ENCODE measurements around the gene CHAD.

Gene CHAD

DNA sequence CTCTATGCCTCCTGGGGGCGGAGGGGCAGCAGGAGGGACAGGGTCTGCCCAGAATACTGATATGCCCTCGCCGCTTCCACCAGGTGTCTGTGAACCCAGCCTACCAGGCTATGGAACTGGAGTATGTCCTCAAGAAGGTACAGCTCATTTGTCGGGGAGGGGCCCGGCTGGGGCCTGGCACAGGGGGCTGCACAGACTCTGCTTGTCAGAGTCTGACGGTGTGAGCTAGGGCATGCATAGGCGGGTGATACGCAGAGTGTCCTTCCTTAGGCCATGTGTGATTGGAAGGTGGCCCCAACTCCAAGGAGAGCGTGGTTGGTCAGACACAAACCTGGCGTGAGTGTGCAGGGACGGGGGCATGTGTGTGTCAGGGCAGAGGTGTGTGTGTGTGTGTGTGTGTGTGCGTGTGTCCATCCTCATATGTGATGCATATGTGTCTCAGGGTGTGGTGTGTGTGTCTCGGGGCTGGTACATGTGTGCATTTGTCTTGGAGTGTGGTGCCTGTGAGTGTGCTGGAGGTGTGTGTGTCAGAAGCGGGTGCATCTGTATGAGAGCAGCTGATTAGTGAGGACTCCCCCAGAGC, 7.0 kb downstream of the CHAD start:
- no peak overlapping the region for H3K27ac ChIP-seq
- TF ChIP-seq ZFX (IDR thresholded peaks at IDR 0.05): no peak
- TF ChIP-seq, protein P1, sequence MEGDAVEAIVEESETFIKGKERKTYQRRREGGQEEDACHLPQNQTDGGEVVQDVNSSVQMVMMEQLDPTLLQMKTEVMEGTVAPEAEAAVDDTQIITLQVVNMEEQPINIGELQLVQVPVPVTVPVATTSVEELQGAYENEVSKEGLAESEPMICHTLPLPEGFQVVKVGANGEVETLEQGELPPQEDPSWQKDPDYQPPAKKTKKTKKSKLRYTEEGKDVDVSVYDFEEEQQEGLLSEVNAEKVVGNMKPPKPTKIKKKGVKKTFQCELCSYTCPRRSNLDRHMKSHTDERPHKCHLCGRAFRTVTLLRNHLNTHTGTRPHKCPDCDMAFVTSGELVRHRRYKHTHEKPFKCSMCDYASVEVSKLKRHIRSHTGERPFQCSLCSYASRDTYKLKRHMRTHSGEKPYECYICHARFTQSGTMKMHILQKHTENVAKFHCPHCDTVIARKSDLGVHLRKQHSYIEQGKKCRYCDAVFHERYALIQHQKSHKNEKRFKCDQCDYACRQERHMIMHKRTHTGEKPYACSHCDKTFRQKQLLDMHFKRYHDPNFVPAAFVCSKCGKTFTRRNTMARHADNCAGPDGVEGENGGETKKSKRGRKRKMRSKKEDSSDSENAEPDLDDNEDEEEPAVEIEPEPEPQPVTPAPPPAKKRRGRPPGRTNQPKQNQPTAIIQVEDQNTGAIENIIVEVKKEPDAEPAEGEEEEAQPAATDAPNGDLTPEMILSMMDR (conservative IDR thresholded peaks at IDR 0.05): no peak

DNA sequence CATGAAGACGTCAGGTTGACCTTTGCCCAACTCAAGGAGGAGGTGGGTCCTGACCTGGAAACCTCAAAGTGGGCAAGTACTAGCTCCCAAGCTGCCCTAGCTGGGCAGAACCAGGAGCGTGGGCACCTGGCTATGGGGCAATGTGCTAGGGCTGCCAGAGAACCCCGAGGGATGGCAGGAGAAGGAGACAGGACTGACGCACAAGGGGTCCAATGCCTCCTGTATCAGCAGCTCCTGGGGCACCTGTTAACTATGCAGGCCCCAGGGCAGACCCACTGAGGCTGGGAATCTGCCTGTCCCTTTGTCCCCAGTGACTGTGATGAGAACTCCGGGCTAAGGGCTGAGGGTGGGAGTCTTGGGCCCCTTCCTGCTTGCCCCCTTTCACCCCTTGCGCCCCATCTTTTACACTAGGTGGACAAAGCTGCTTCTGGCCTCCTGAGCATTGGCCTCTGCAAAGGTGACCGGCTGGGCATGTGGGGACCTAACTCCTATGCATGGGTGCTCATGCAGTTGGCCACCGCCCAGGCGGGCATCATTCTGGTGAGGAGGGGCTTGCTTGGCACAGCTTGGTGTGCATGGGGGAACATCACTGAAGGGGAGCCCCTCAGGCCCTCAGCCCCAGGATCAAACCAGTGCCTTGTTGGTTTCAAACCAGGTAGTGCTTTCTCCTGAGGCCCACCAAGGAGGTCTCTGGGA, 7.7 kb downstream of the CHAD start:
- no peak for TF ChIP-seq ZFX (IDR thresholded peaks at IDR 0.05)
- TF ChIP-seq, protein P1 (conservative IDR thresholded peaks at IDR 0.05): no peak
- H3K27ac ChIP-seq: no peak overlapping the region

DNA sequence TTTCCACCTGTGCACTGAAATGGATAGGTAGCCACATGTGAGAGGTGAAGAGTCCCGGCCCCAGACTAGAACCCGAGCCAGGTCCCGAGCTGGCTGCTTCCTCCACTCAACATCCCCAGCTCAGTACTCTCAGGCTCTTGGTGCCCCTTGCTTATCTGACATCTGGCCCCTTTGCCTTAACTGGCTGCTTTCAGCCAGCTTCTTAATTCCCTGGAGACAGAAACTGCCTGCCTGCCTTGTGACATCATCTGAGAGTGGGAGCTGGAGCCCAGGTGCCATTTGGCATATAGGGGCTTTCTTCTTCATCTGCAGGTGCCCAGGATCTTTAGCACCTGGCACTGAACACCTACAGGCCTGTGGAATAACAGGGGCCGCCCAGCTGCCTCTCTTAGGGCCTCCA, 8.9 kb downstream of the CHAD start:
- TF ChIP-seq, protein P1 (conservative IDR thresholded peaks at IDR 0.05): no peak
- no peak for TF ChIP-seq ZFX (IDR thresholded peaks at IDR 0.05)
- H3K27ac ChIP-seq: peak overlapping the region; percentile 5; the same call in 1 of the 2 replicates

DNA sequence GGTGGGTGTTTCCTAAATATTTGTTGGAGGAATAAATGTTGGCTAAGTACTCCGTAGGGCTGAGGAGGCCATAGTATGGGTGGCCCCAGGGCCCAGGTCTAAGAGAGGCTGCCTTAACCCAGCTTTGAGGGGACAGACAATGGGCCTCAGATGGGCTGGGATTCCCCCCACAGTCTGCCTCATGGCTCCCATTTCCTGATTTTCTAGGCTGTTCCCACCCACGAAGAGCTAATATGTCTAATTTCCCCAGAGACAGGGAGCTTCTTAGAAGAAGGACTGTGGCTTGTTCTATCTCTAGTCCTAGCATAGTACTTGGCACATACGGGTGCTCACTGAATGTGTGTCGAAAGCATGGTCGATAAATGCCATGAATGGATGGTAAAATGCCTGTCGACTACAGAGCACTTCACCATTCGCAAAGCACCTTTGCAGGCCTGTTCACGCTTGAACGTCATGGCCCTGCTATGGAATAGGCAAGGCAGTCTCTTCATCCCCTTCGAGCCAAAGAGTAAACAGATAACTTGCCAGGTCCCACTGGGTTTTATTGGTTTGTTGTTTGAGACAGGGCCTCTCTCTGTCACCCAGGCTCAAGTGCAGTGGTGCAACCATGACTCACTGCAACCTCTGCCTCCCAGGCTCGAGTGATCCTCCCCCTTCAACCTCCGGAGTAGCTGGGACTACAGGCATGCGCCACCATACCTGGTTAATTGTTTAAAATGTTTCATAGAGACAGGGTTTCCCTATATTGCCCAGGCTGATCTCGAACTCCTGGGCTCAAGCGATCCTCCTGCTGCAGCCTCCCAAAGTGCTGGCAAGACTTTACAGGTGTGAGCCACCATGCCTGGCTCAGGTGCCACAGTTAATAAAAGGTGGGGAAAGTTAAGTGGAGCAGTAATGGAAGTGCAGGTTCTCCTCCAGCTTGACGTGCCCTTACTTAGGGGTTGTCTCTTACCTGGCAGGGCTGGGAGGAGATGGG, 9.7 kb downstream of the CHAD start:
- TF ChIP-seq, protein P1 (conservative IDR thresholded peaks at IDR 0.05): no peak
- TF ChIP-seq ZFX (IDR thresholded peaks at IDR 0.05): no peak

DNA sequence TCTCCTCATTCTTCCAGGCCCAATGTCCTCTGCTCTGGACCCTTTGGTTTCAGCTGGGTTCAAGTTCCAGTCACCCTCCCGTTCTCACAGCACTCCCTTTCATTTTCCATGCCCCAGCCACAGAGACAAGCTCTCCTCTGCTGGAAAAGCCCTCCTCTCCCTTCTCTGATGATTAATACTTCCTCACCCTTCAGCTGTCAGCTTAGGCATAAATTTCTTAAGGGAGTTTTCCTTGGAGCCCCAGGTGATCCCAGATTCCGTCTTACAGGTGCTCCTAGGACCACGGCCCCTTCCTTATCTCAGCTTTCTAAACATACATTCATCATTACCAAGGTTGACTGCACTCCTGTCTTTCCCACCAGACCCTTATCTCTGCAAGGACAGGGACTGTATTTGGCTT, 10.4 kb downstream of the CHAD start:
- H3K27ac ChIP-seq: no peak overlapping the region
- TF ChIP-seq ZFX (IDR thresholded peaks at IDR 0.05): no peak
- TF ChIP-seq, protein P1 (conservative IDR thresholded peaks at IDR 0.05): no peak

More for the DNA sequence above, 9.7 kb downstream of the CHAD start:
- peak overlapping the region; percentile 5; the same call in 1 of the 2 replicates for H3K27ac ChIP-seq

DNA sequence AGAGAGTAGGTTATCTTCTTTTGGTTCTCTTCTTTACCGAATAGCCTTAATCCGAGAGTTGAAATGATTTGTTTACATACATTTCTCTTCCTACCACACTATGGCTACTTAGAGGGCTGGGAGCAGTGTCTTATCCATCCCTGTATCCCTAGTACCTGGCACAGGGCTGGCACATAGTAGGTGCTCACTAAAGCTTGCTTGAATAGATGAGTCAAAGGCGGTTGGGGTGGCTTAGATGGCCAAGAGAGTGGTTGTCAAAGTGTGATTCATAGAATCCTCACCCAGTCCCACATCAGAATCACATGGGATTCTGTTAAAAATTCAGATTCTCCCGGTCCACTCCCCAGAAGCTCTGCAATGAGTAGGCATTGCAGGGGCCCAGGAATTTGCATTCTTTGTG, 11.1 kb downstream of the CHAD start:
- no peak for TF ChIP-seq ZFX (IDR thresholded peaks at IDR 0.05)
- TF ChIP-seq, protein P1 (conservative IDR thresholded peaks at IDR 0.05): no peak

More for the DNA sequence above, 11.1 kb downstream of the CHAD start:
- H3K27ac ChIP-seq: no peak overlapping the region

Measured in C4-2B (cell line).